ENCODE results near the gene PKN3. TPM values are rescaled to one million over a fixed set of nuclear protein-coding genes. Genes with fewer than 3 reads are reported as not detected.
"Not testable (repeated sequence)": the region's sequence is repeated elsewhere in the genome, so short reads cannot be mapped to it uniquely, and the experiment has no call there.

Gene PKN3
- polyA plus RNA-seq (2012; ENCODE audit: insufficient read depth, insufficient read length), result 22.0 TPM

- DNase-seq (ENCODE audit: low read depth, low spot score), result no peak
- peak within 1 kb of the TSS; percentile 55 for H3K4me3 ChIP-seq (ENCODE audit: low read length)
Observed at GRCh38 chr9:128702445-128702948, at the start of gene PKN3. Gene PKN3, plus strand, starts transcription at chr9:128702503. Its CDS starts 413 bp downstream, at chr9:128702916.

GRCh38 chr9:128653908-128654307, 48.4 kb upstream of the PKN3 start:
- no peak for DNase-seq (ENCODE audit: low read depth, low spot score)
- H3K4me3 ChIP-seq (ENCODE audit: low read length), result no peak overlapping the region

GRCh38 chr9:128654481-128654880, 47.8 kb upstream of the PKN3 start:
- DNase-seq (ENCODE audit: low read depth, low spot score), result no peak
- H3K4me3 ChIP-seq (ENCODE audit: low read length), result no peak overlapping the region

- DNase-seq (ENCODE audit: low read depth, low spot score), result peak; percentile 90
- H3K4me3 ChIP-seq (ENCODE audit: low read length), result peak within 1 kb of the TSS; percentile 85
Observed at GRCh38 chr9:128656416-128657343, 45.6 kb upstream of the PKN3 start, which contains the start of gene DYNC2I2. Gene DYNC2I2, minus strand, starts transcription at chr9:128656847. Its CDS starts 121 bp downstream, at chr9:128656726.

- DNase-seq (ENCODE audit: low read depth, low spot score), result no peak
- H3K4me3 ChIP-seq (ENCODE audit: low read length), result peak overlapping the region; percentile 85
Observed at GRCh38 chr9:128657344-128657704, 45.0 kb upstream of the PKN3 start.

- H3K4me3 ChIP-seq (ENCODE audit: low read length), result no peak overlapping the region
Observed at GRCh38 chr9:128657796-128658195, 44.5 kb upstream of the PKN3 start.

GRCh38 chr9:128666481-128666941, 35.8 kb upstream of the PKN3 start:
- not testable (repeated sequence) for DNase-seq (ENCODE audit: low read depth, low spot score); H3K4me3 ChIP-seq (ENCODE audit: low read length)

More at GRCh38 chr9:128657796-128658195, 44.5 kb upstream of the PKN3 start:
- DNase-seq (ENCODE audit: low read depth, low spot score), result no peak

- no peak for DNase-seq (ENCODE audit: low read depth, low spot score)
Observed at GRCh38 chr9:128669786-128670185, 32.5 kb upstream of the PKN3 start.

GRCh38 chr9:128675382-128675781, 26.9 kb upstream of the PKN3 start:
- DNase-seq (ENCODE audit: low read depth, low spot score), result no peak
- no peak overlapping the region for H3K4me3 ChIP-seq (ENCODE audit: low read length)

More at GRCh38 chr9:128669786-128670185, 32.5 kb upstream of the PKN3 start:
- no peak overlapping the region for H3K4me3 ChIP-seq (ENCODE audit: low read length)

- H3K4me3 ChIP-seq (ENCODE audit: low read length), result no peak overlapping the region
- DNase-seq (ENCODE audit: low read depth, low spot score), result no peak
Observed at GRCh38 chr9:128677794-128678193, 24.5 kb upstream of the PKN3 start.

- H3K4me3 ChIP-seq (ENCODE audit: low read length), result no peak overlapping the region
- no peak for DNase-seq (ENCODE audit: low read depth, low spot score)
Observed at GRCh38 chr9:128683340-128684064, 18.8 kb upstream of the PKN3 start.

- no peak for DNase-seq (ENCODE audit: low read depth, low spot score)
- H3K4me3 ChIP-seq (ENCODE audit: low read length), result peak overlapping the region; percentile 24
Observed at GRCh38 chr9:128684065-128684324, 18.3 kb upstream of the PKN3 start.

GRCh38 chr9:128684325-128685199, 17.7 kb upstream of the PKN3 start:
- peak overlapping the region; percentile 24 for H3K4me3 ChIP-seq (ENCODE audit: low read length)
- DNase-seq (ENCODE audit: low read depth, low spot score), result no peak

- no peak overlapping the region for H3K4me3 ChIP-seq (ENCODE audit: low read length)
- DNase-seq (ENCODE audit: low read depth, low spot score), result no peak
Observed at GRCh38 chr9:128685636-128686489, 16.4 kb upstream of the PKN3 start.

GRCh38 chr9:128687453-128687852, 14.8 kb upstream of the PKN3 start:
- no peak for DNase-seq (ENCODE audit: low read depth, low spot score)
- H3K4me3 ChIP-seq (ENCODE audit: low read length), result no peak overlapping the region

GRCh38 chr9:128688501-128689292, 13.6 kb upstream of the PKN3 start, which contains the start of gene SET:
Gene SET, plus strand, starts transcription at chr9:128689222. Its CDS starts 361 bp downstream, at chr9:128689583.
- peak; percentile 84 for DNase-seq (ENCODE audit: low read depth, low spot score)
- H3K4me3 ChIP-seq (ENCODE audit: low read length), result peak within 1 kb of the TSS; percentile 81

GRCh38 chr9:128689293-128689774, 13.0 kb upstream of the PKN3 start:
- peak overlapping the region; percentile 52 for H3K4me3 ChIP-seq (ENCODE audit: low read length)
- DNase-seq (ENCODE audit: low read depth, low spot score), result no peak

Measured in Jurkat, Clone E6-1 (cell line).